Smooth muscle cell (in vitro differentiated cells): ENCODE measurements around the gene HINT3. TPM values are rescaled to one million over a fixed set of nuclear protein-coding genes. Genes with fewer than 3 reads are reported as not detected.
A peak's percentile ranks its signal among the peaks of the same experiment; 100 is the strongest.

Experiments used
- DNase-seq: peaks from one replicate; lab custom pipeline; 2025; ENCODE audit not compliant: unreplicated experiment; lab: John Stamatoyannopoulos, UW
- H2AFZ ChIP-seq: fragments of 200-600 bp; sonication (generic); 2 replicates; pipeline ENCODE4 v1.6.0; 2016; ENCODE audit warnings: antibody characterized with exemption, low read depth, mild to moderate bottlenecking
- H3F3A ChIP-seq: fragments of 200-600 bp; sonication (generic); 2 replicates; pipeline ENCODE4 v1.6.0; 2017; ENCODE audit warnings: antibody characterized with exemption, low read depth
- H3K27ac ChIP-seq: fragments of 200-600 bp; sonication (generic); 2 replicates; pipeline ENCODE4 v1.5.1; 2016; ENCODE audit warnings: low read depth, mild to moderate bottlenecking
- H3K27me3 ChIP-seq: fragments of 200-600 bp; sonication (generic); 2 replicates; pipeline ENCODE4 v1.6.1; 2016; ENCODE audit warnings: low read depth, mild to moderate bottlenecking
- H3K36me3 ChIP-seq: fragments of 200-600 bp; sonication (generic); 2 replicates; pipeline ENCODE4 v1.5.1; 2016; ENCODE audit warnings: low read depth
- H3K4me1 ChIP-seq: fragments of 200-600 bp; sonication (generic); 2 replicates; pipeline ENCODE4 v1.5.1; 2016; ENCODE audit warnings: low read depth
- H3K4me2 ChIP-seq: fragments of 200-600 bp; sonication (generic); 2 replicates; pipeline ENCODE4 v1.6.0; 2016; ENCODE audit warnings: mild to moderate bottlenecking
- H3K4me3 ChIP-seq: fragments of 200-600 bp; sonication (generic); 2 replicates; pipeline ENCODE4 v1.5.1; 2016; ENCODE audit warnings: mild to moderate bottlenecking
- H3K79me2 ChIP-seq: fragments of 200-600 bp; sonication (generic); 2 replicates; pipeline ENCODE4 v1.6.0; 2016; ENCODE audit warnings: low read depth, mild to moderate bottlenecking
- H3K9ac ChIP-seq: fragments of 200-600 bp; sonication (generic); 2 replicates; pipeline ENCODE4 v1.6.0; 2016; ENCODE audit warnings: low read depth
- H3K9me3 ChIP-seq: fragments of 200-600 bp; sonication (generic); replicated peaks from 2 replicates; pipeline ENCODE4 v1.5.1; 2016; ENCODE audit warnings: low read depth
- H4K20me1 ChIP-seq: fragments of 200-600 bp; sonication (generic); 2 replicates; pipeline ENCODE4 v1.6.0; 2016; ENCODE audit warnings: low read depth
- WGBS: methylation state at CpG from one replicate; pipeline ENCODE4 v1.1.7; 2016; ENCODE audit warnings: low lambda C conversion rate; 5-methylcytosine and 5-hydroxymethylcytosine counted together
- polyA plus RNA-seq: library from polyadenylated mRNA; unstranded; fragments of >200 nt; fragmentation: Nextera tagmentation; extraction: Ambion mirVana; gene quantifications from 2 replicates; pipeline ENCODE4 v1.2.1, GENCODE V29; 2016
- total RNA-seq: library from RNA; depleted of rRNA; stranded (reverse); fragments of >200 nt; gene quantifications from 2 replicates; pipeline ENCODE4 v1.2.3, GENCODE V29; 2014
- TF ChIP-seq, protein P1 (sequence below): fragments of 200-600 bp; sonication (generic); IDR thresholded peaks from 2 replicates; pipeline ENCODE4 v1.5.1; 2017; ENCODE audit warnings: borderline replicate concordance, mild to moderate bottlenecking, antibody characterized with exemption; ENCODE audit not compliant: insufficient read depth, poor library complexity, severe bottlenecking

HINT3 gene
- total and polyA plus RNA-seq, 2 experiments from 2014 or later = 6.8 to 13.1 TPM

DNA sequence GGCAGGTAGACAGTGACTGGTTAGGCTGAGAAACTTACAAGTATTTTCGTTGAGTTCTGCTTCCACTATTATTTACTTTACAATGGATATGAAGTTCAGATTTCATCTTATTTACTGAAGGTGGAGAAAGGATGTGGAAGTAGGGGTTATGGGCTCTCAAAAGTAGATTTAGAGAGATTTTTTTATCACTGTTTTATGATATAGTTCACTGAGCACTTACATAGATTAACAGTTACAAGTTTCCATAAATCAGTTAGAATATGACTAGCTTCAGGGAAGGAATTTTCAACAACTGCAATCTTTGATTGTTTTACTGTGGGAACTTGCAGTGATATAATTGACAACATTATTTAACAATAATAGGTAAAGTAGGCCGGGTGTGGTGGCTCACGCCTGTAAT, 22.5 kb downstream of the HINT3 start:
- H3K36me3 ChIP-seq = no peaks in the 10 kb centered on the region
- H3K9ac ChIP-seq = no peak overlapping the region
- H3K4me2 ChIP-seq = no peak overlapping the region
- DNase-seq = no peak
- 94% methylated on average over 3 of the region's 3 CpGs for WGBS
- H3K79me2 ChIP-seq = no peaks in the 10 kb centered on the region
- H3K4me3 ChIP-seq = no peak overlapping the region
- H3K9me3 ChIP-seq = no peaks in the 10 kb centered on the region
- no peaks in the 10 kb centered on the region for H4K20me1 ChIP-seq
- H3K4me1 ChIP-seq = peaks cover 15% of the 10 kb centered on the region
- no peaks in the 10 kb centered on the region for H3K27me3 ChIP-seq
- H3F3A ChIP-seq = peaks cover 9% of the 10 kb centered on the region
- no peak overlapping the region for H3K27ac ChIP-seq
- no peak overlapping the region for H2AFZ ChIP-seq
- TF ChIP-seq, protein P1, sequence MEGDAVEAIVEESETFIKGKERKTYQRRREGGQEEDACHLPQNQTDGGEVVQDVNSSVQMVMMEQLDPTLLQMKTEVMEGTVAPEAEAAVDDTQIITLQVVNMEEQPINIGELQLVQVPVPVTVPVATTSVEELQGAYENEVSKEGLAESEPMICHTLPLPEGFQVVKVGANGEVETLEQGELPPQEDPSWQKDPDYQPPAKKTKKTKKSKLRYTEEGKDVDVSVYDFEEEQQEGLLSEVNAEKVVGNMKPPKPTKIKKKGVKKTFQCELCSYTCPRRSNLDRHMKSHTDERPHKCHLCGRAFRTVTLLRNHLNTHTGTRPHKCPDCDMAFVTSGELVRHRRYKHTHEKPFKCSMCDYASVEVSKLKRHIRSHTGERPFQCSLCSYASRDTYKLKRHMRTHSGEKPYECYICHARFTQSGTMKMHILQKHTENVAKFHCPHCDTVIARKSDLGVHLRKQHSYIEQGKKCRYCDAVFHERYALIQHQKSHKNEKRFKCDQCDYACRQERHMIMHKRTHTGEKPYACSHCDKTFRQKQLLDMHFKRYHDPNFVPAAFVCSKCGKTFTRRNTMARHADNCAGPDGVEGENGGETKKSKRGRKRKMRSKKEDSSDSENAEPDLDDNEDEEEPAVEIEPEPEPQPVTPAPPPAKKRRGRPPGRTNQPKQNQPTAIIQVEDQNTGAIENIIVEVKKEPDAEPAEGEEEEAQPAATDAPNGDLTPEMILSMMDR = no peak

DNA sequence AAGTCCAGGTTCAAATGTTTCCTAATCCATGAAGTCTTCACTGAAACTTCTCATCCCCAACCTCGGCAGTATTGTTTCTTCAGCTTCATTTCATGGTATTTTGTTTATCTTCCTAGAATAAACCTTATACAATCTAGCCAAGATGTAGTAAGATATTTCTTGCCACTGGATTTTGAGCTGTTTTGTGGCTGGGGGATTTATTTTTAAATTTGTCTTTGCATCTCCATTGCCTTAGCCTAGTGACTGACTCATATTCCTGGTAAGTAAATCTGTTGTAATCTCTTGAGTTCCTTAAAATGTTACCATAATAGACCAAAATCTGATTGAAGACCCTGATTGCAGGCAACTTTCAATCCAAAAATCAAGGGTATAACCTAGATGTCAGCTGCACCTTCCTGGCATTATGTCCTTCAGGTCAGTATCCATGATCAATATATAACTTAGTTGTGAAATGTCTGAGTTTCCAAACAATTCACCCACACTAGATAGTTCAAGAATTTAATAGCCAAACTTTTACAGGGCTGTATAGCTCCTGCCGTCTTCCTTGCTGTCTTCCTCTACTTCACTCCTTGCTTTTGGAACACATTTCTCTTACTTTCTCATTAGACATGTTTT, 25.1 kb downstream of the HINT3 start:
- Histone ChIP-seq H3K27ac (peak overlapping the region; percentile 8), H3K4me1 (peaks cover 22% of the 10 kb centered on the region), H3F3A (peaks cover 14% of the 10 kb centered on the region), H2AFZ (no peak overlapping the region), H3K9me3 (no peaks in the 10 kb centered on the region), H3K27me3 (no peaks in the 10 kb centered on the region), H3K4me3 (no peak overlapping the region), H4K20me1 (no peaks in the 10 kb centered on the region), H3K36me3 (no peaks in the 10 kb centered on the region), H3K4me2 (no peak overlapping the region), H3K9ac (no peak overlapping the region), H3K79me2 (peaks cover 8% of the 10 kb centered on the region)
- TF ChIP-seq, protein P1 = no peak
- DNase-seq = no peak
- WGBS = 71% methylated on average over 2 of the region's 2 CpGs

DNA sequence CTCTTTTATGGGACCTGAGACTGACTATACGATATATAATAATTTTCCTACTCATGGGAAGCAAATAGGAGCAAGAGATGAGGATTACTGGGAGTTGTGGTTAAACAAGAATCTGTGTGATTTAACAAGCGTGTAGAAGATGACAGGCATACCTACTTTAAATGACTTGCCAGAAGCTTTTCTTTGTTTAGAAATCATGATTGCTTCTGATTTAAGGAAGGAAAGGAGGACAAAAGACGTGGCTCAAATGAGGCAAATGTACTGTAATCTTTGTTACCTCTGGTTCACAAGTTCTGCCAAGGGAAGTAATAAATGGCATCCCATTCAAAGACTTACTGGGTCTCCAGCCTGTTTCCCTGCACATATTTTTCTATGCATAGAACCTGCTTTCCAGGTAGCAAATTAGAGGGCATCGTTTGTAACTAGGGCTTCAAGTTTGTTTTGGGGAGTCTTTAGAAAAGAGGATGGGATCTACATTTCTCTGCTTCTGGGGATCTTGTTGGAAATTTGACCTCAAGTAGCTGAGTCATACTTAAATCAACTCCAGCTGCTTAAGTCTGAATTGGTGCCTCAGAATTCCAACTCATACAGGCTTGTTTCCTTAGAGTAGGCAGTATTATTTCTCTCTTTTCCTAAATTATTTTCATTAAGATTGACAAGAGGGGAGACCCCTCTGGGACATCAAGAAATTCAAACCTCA, 26.8 kb downstream of the HINT3 start:
- Histone ChIP-seq H3K36me3 (no peaks in the 10 kb centered on the region), H4K20me1 (no peaks in the 10 kb centered on the region), H3K79me2 (peaks cover 22% of the 10 kb centered on the region), H3F3A (peaks cover 14% of the 10 kb centered on the region), H3K9me3 (no peaks in the 10 kb centered on the region), H2AFZ (peak overlapping the region; percentile 30), H3K4me3 (no peak overlapping the region), H3K9ac (peak overlapping the region; percentile 76), H3K4me2 (peak overlapping the region; percentile 76), H3K27ac (peak overlapping the region; percentile 95), H3K27me3 (no peaks in the 10 kb centered on the region), H3K4me1 (peaks cover 27% of the 10 kb centered on the region)
- TF ChIP-seq, protein P1 = no peak
- no peak for DNase-seq
- 27% methylated on average over 4 of the region's 4 CpGs for WGBS
